SK-N-SH treated with all-trans-retinoic acid at 6 μM for 48 hours (cell line): Measurements from ENCODE around the gene BCKDHB.

Experiments
- ARNTL ChIP-seq: fragments of 450-650 bp; formaldehyde crosslinking; IDR thresholded peaks from 2 replicates; pipeline ENCODE4 v1.5.0; 2020; ENCODE audit warnings: low read depth, mild to moderate bottlenecking, moderate library complexity, borderline replicate concordance
- PPARA ChIP-seq: fragments of 250-450 bp; sonication (Bioruptor Pico); IDR thresholded peaks from 2 replicates; pipeline ENCODE4 v1.5.0; 2020; ENCODE audit warnings: mild to moderate bottlenecking, borderline replicate concordance
- ZFP3 ChIP-seq: fragments of 250-450 bp; sonication (Bioruptor Pico); IDR thresholded peaks from 2 replicates; pipeline ENCODE4 v1.5.0; 2020; ENCODE audit warnings: mild to moderate bottlenecking, moderate library complexity
- ZFP30 ChIP-seq: fragments of 450-650 bp; formaldehyde crosslinking; IDR thresholded peaks from 2 replicates; pipeline ENCODE4 v1.5.0; 2022; ENCODE audit warnings: mild to moderate bottlenecking, moderate library complexity
- ZNF70 ChIP-seq: fragments of 450-650 bp; formaldehyde crosslinking; IDR thresholded peaks from 2 replicates; pipeline ENCODE4 v1.5.0; 2020; ENCODE audit warnings: mild to moderate bottlenecking, moderate library complexity
- ZNF8 ChIP-seq: fragments of 450-650 bp; formaldehyde crosslinking; IDR thresholded peaks from 2 replicates; pipeline ENCODE4 v1.5.0; 2020; ENCODE audit warnings: mild to moderate bottlenecking, moderate library complexity
- TF ChIP-seq, protein P1 (sequence below): fragments of 250-450 bp; sonication (Bioruptor Pico); IDR thresholded peaks from 2 replicates; pipeline ENCODE4 v1.5.1; 2020; ENCODE audit warnings: low read depth, mild to moderate bottlenecking, moderate library complexity
- TF ChIP-seq, protein P2 (sequence below): fragments of 250-450 bp; sonication (Bioruptor Pico); IDR thresholded peaks from 2 replicates; pipeline ENCODE4 v1.8.0; 2020; ENCODE audit warnings: mild to moderate bottlenecking, moderate library complexity, borderline replicate concordance
- TF ChIP-seq, protein P3 (sequence below): fragments of 250-450 bp; sonication (Bioruptor Pico); IDR thresholded peaks from 2 replicates; pipeline ENCODE4 v1.5.1; 2021; ENCODE audit warnings: mild to moderate bottlenecking, moderate library complexity

DNA sequence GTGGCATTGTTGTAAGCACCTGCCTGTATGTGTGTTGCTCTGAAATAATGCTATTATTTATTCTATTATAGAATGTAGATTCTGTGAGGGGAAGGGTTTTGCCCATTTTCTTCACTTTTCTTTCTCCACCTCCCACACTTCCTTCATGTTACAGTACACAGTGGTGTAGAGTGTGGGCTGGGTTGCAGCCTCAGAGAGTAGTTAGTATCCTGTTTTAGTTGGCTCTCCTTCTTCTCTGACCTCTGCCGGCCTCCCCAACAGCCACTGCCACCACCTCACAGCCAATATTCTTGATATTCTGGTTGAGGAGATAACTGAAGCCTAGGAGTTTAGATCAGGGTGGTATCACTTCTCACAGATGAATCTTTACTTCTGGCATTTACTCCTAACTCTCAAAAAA is 143.4 kb downstream of the BCKDHB start:
- no peak for TF ChIP-seq PPARA
- TF ChIP-seq ZFP3 (CRISPR knock-in tag): no peak
- no peak for TF ChIP-seq ZNF70 (CRISPR knock-in tag)
- TF ChIP-seq ZFP30 (CRISPR knock-in tag): no peak
- TF ChIP-seq ARNTL (CRISPR knock-in tag): no peak
- TF ChIP-seq, protein P1, sequence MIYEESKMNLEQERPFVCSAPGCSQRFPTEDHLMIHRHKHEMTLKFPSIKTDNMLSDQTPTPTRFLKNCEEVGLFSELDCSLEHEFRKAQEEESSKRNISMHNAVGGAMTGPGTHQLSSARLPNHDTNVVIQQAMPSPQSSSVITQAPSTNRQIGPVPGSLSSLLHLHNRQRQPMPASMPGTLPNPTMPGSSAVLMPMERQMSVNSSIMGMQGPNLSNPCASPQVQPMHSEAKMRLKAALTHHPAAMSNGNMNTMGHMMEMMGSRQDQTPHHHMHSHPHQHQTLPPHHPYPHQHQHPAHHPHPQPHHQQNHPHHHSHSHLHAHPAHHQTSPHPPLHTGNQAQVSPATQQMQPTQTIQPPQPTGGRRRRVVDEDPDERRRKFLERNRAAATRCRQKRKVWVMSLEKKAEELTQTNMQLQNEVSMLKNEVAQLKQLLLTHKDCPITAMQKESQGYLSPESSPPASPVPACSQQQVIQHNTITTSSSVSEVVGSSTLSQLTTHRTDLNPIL (CRISPR knock-in tag): no peak
- TF ChIP-seq ZNF8: no peak
- TF ChIP-seq, protein P2, sequence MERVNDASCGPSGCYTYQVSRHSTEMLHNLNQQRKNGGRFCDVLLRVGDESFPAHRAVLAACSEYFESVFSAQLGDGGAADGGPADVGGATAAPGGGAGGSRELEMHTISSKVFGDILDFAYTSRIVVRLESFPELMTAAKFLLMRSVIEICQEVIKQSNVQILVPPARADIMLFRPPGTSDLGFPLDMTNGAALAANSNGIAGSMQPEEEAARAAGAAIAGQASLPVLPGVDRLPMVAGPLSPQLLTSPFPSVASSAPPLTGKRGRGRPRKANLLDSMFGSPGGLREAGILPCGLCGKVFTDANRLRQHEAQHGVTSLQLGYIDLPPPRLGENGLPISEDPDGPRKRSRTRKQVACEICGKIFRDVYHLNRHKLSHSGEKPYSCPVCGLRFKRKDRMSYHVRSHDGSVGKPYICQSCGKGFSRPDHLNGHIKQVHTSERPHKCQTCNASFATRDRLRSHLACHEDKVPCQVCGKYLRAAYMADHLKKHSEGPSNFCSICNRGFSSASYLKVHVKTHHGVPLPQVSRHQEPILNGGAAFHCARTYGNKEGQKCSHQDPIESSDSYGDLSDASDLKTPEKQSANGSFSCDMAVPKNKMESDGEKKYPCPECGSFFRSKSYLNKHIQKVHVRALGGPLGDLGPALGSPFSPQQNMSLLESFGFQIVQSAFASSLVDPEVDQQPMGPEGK (CRISPR knock-in tag): no peak
- TF ChIP-seq, protein P3, sequence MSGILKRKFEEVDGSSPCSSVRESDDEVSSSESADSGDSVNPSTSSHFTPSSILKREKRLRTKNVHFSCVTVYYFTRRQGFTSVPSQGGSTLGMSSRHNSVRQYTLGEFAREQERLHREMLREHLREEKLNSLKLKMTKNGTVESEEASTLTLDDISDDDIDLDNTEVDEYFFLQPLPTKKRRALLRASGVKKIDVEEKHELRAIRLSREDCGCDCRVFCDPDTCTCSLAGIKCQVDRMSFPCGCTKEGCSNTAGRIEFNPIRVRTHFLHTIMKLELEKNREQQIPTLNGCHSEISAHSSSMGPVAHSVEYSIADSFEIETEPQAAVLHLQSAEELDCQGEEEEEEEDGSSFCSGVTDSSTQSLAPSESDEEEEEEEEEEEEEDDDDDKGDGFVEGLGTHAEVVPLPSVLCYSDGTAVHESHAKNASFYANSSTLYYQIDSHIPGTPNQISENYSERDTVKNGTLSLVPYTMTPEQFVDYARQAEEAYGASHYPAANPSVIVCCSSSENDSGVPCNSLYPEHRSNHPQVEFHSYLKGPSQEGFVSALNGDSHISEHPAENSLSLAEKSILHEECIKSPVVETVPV: no peak
